ENCODE data around the gene CHST6.

CHST6 gene

GRCh38 chr16:75486676-75487313 is 8.4 kb downstream of the CHST6 start:
- Histone ChIP-seq H3K4me3 (ENCODE audit: low read depth, low read length) (no peak overlapping the region), H3K36me3 (ENCODE audit: control insufficient read depth in 2 of 2, insufficient read depth in 1 of 2, low read length in 2 of 2) (no peaks in the 10 kb centered on the region), H3K9me3 (ENCODE audit: control insufficient read depth, insufficient read depth, low read depth, low read length) (no peaks in the 10 kb centered on the region), H3K4me1 (ENCODE audit: control insufficient read depth, insufficient read depth, low read length) (peaks cover 1% of the 10 kb centered on the region; the same call in 1 of the 2 replicates), H3K27ac (ENCODE audit: extremely low read depth, low read depth, low read length) (no peak overlapping the region)
- ChIA-PET CTCF (interaction anchor here (1.2 to 2.1 kb wide), 3 partner anchors 11 to 30 kb away, joined by 3 to 8 read pairs (median 4); no protein-coding TSS in a partner anchor), POLR2A (interaction anchor here (1.2 kb wide), 1 partner anchor 10 kb away, joined by 4 read pairs; no protein-coding TSS in a partner anchor)
- peak; percentile 73 for TF ChIP-seq PRDM1 (tag by site-specific recombination; IDR thresholded peaks at IDR 0.05)
- no peak for TF ChIP-seq ZNF529 (tag by site-specific recombination; IDR thresholded peaks at IDR 0.05; ENCODE audit: insufficient replicate concordance)

- ChIA-PET CTCF (interaction anchor here (1.2 to 2.1 kb wide), 3 partner anchors 11 to 31 kb away, joined by 3 to 8 read pairs (median 4); no protein-coding TSS in a partner anchor), POLR2A (interaction anchor here (1.2 kb wide), 1 partner anchor 11 kb away, joined by 4 read pairs; no protein-coding TSS in a partner anchor)
- Histone ChIP-seq H3K36me3 (ENCODE audit: control insufficient read depth in 2 of 2, insufficient read depth in 1 of 2, low read length in 2 of 2) (no peaks in the 10 kb centered on the region), H3K9me3 (ENCODE audit: control insufficient read depth, insufficient read depth, low read depth, low read length) (no peaks in the 10 kb centered on the region), H3K4me3 (ENCODE audit: low read depth, low read length) (no peak overlapping the region), H3K27ac (ENCODE audit: extremely low read depth, low read depth, low read length) (no peak overlapping the region), H3K4me1 (ENCODE audit: control insufficient read depth, insufficient read depth, low read length) (no peaks in the 10 kb centered on the region)
- no peak for TF ChIP-seq SETDB1 (IDR thresholded peaks at IDR 0.05; ENCODE audit: insufficient read length, low read length)
- TF ChIP-seq ZFHX2 (tag by site-specific recombination; conservative IDR thresholded peaks at IDR 0.05) = 0 out of 2 replicates have a peak, but pooled peaks have one; percentile 17
- TF ChIP-seq ZNF692 (tag by site-specific recombination; IDR thresholded peaks at IDR 0.05) = no peak
- TF ChIP-seq ZNF639 (tag by site-specific recombination; IDR thresholded peaks at IDR 0.05) = no peak
- no peak for TF ChIP-seq SP7 (tag by site-specific recombination; IDR thresholded peaks at IDR 0.05)
- peak; percentile 18; the same call in 1 of the 2 replicates for TF ChIP-seq GLIS1 (tag by site-specific recombination; IDR thresholded peaks at IDR 0.05)
- TF ChIP-seq HOXC10 (CRISPR knock-in tag; IDR thresholded peaks at IDR 0.05) = no peak
- no peak for TF ChIP-seq MEIS1 (CRISPR knock-in tag; IDR thresholded peaks at IDR 0.05; ENCODE audit: borderline replicate concordance)
- peak; percentile 32 for TF ChIP-seq ZNF335 (tag by site-specific recombination; conservative IDR thresholded peaks at IDR 0.05)
- peak; percentile 68; the same call in 1 of the 2 replicates for TF ChIP-seq ZNF548 (tag by site-specific recombination; IDR thresholded peaks at IDR 0.05)
- TF ChIP-seq ZNF19 (tag by site-specific recombination; IDR thresholded peaks at IDR 0.05; ENCODE audit: low read depth) = no peak
- peak; percentile 59 for TF ChIP-seq ZBTB8A (tag by site-specific recombination; IDR thresholded peaks at IDR 0.05)
- TF ChIP-seq ZNF514 (tag by site-specific recombination; IDR thresholded peaks at IDR 0.05) = no peak
- TF ChIP-seq ZNF600 (tag by site-specific recombination; IDR thresholded peaks at IDR 0.05) = no peak
- no peak for TF ChIP-seq ZBTB49 (tag by site-specific recombination; IDR thresholded peaks at IDR 0.05; ENCODE audit: low read depth)
- TF ChIP-seq ZNF223 (tag by site-specific recombination; IDR thresholded peaks at IDR 0.05) = no peak
- no peak for TF ChIP-seq ZNF248 (tag by site-specific recombination; IDR thresholded peaks at IDR 0.05)
- no peak for TF ChIP-seq ZNF785 (tag by site-specific recombination; IDR thresholded peaks at IDR 0.05)
- TF ChIP-seq ZNF398 (tag by site-specific recombination; IDR thresholded peaks at IDR 0.05) = no peak
- no peak for TF ChIP-seq ZSCAN18 (tag by site-specific recombination; IDR thresholded peaks at IDR 0.05)
- peak; percentile 77 for TF ChIP-seq SCRT2 (tag by site-specific recombination; IDR thresholded peaks at IDR 0.05)
- no peak for TF ChIP-seq KLF9 (tag by site-specific recombination; IDR thresholded peaks at IDR 0.05; ENCODE audit: low read depth)
- TF ChIP-seq ZNF302 (tag by site-specific recombination; IDR thresholded peaks at IDR 0.05; ENCODE audit: low read depth) = no peak
Observed at GRCh38 chr16:75486014-75486675, 9.1 kb downstream of the CHST6 start.
